ENCODE measurements around the gene MELTF. TPM values are rescaled to one million over a fixed set of nuclear protein-coding genes. Genes with fewer than 3 reads are reported as not detected.

Gene MELTF
- total and polyA plus RNA-seq, 2 donors (not counting 1 experiment from before 2014, with no cell fraction given) = 0.13 to 2.9 TPM

GRCh38 chr3:196981657-196982056 lies 48.0 kb downstream of the MELTF start:
- Mint-ChIP-seq H3K27ac (no peak overlapping the region), H3K4me1 (no peaks in the 10 kb centered on the region)
- CTCF ChIA-PET = no interaction called here

GRCh38 chr3:196979545-196979944 lies 50.1 kb downstream of the MELTF start:
- Histone ChIP-seq H2AFZ (ENCODE audit: insufficient read depth, low read depth, low read length, poor library complexity, severe bottlenecking) (no peak overlapping the region), H3K79me2 (ENCODE audit: control insufficient read depth, insufficient read depth, low read length) (no peaks in the 10 kb centered on the region), H4K20me1 (ENCODE audit: control insufficient read depth, insufficient read depth, low read length, poor library complexity, severe bottlenecking) (no peaks in the 10 kb centered on the region), H3K9me3 (ENCODE audit: control extremely low read depth in 1 of 3, control insufficient read depth in 2 of 3, insufficient read depth in 1 of 3, low read length in 2 of 3) (peaks cover 1 to 6% (median 5%) of the 10 kb centered on the region in 3 donors), H3K4me2 (replicated peaks; ENCODE audit: low read depth, low read length, poor library complexity, severe bottlenecking) (no peak overlapping the region), H3K27me3 (replicated peaks in 1 of 4; ENCODE audit: control extremely low read depth in 1 of 4, control insufficient read depth in 3 of 4, insufficient read depth in 4 of 4, low read length in 3 of 4) (peaks cover 0 to 4% (median 0%) of the 10 kb centered on the region in 4 experiments), H3K27ac (ENCODE audit: low read length in 2 of 2) (no peak overlapping the region), H3K4me1 (ENCODE audit: control insufficient read depth in 2 of 2, insufficient read depth in 2 of 2, low read length in 2 of 2) (peaks cover 0 to 6% of the 10 kb centered on the region in 2 donors), H3K4me3 (ENCODE audit: control extremely low read depth in 1 of 5, extremely low read depth in 1 of 5, insufficient read depth in 1 of 5, low read depth in 2 of 5, low read length in 4 of 5) (no peak overlapping the region), H3K9ac (ENCODE audit: low read length) (no peak overlapping the region), H3K36me3 (replicated peaks in 1 of 2; ENCODE audit: control extremely low read depth in 1 of 2, control insufficient read depth in 1 of 2, extremely low read depth in 1 of 2, insufficient read depth in 2 of 2, low read length in 1 of 2) (no peaks in the 10 kb centered on the region)
- CTCF ChIA-PET = interaction anchor here (0.6 to 2.8 kb wide), 5 partner anchors 9 to 208 kb away, joined by 3 to 23 read pairs (median 3); no protein-coding TSS in a partner anchor
- intact Hi-C loops (cut with micrococcal nuclease) = loop anchor here (2.0 kb wide), 1 partner anchor 23 kb away; no protein-coding TSS in a partner anchor
- peaks cover 6% of the 10 kb centered on the region for H3K9me3 Mint-ChIP-seq (ENCODE audit: insufficient read depth)
- H3K4me1 Mint-ChIP-seq = no peaks in the 10 kb centered on the region
- no peak overlapping the region for H3K4me3 Mint-ChIP-seq
- no peak for TF ChIP-seq EZH2 (IDR thresholded peaks at IDR 0.05; ENCODE audit: borderline replicate concordance, insufficient read depth, low read depth, low read length, poor library complexity, severe bottlenecking)
- no peak for TF ChIP-seq CTCF (IDR thresholded peaks at IDR 0.05)
- WGBS (ENCODE audit: insufficient coverage) = 90% methylated on average over 9 of the region's 10 CpGs
- POLR2A ChIA-PET = no interaction called here
- H3K27ac Mint-ChIP-seq = no peak overlapping the region
- DNase-seq (no peak), ATAC-seq (ENCODE audit: low read depth) (no peak)
- peaks cover 38% of the 10 kb centered on the region for H3K27me3 Mint-ChIP-seq

More at GRCh38 chr3:196981657-196982056, 48.0 kb downstream of the MELTF start:
- Histone ChIP-seq H4K20me1 (ENCODE audit: control insufficient read depth, insufficient read depth, low read length, poor library complexity, severe bottlenecking) (no peaks in the 10 kb centered on the region), H3K27me3 (replicated peaks in 1 of 4; ENCODE audit: control extremely low read depth in 1 of 4, control insufficient read depth in 3 of 4, insufficient read depth in 4 of 4, low read length in 3 of 4) (peaks cover 0 to 4% (median 0%) of the 10 kb centered on the region in 4 experiments), H3K36me3 (replicated peaks in 1 of 2; ENCODE audit: control extremely low read depth in 1 of 2, control insufficient read depth in 1 of 2, extremely low read depth in 1 of 2, insufficient read depth in 2 of 2, low read length in 1 of 2) (no peaks in the 10 kb centered on the region), H3K4me2 (replicated peaks; ENCODE audit: low read depth, low read length, poor library complexity, severe bottlenecking) (no peak overlapping the region), H3K4me1 (ENCODE audit: control insufficient read depth in 2 of 2, insufficient read depth in 2 of 2, low read length in 2 of 2) (peaks cover 0 to 6% of the 10 kb centered on the region in 2 donors), H3K9ac (ENCODE audit: low read length) (no peak overlapping the region), H3K9me3 (ENCODE audit: control extremely low read depth in 1 of 3, control insufficient read depth in 2 of 3, insufficient read depth in 1 of 3, low read length in 2 of 3) (peaks cover 1 to 6% (median 5%) of the 10 kb centered on the region in 3 donors), H3K4me3 (ENCODE audit: control extremely low read depth in 1 of 5, extremely low read depth in 1 of 5, insufficient read depth in 1 of 5, low read depth in 2 of 5, low read length in 4 of 5) (no peak overlapping the region), H2AFZ (ENCODE audit: insufficient read depth, low read depth, low read length, poor library complexity, severe bottlenecking) (no peak overlapping the region), H3K79me2 (ENCODE audit: control insufficient read depth, insufficient read depth, low read length) (no peaks in the 10 kb centered on the region), H3K27ac (ENCODE audit: low read length in 2 of 2) (no peak overlapping the region)
- TF ChIP-seq EZH2 (IDR thresholded peaks at IDR 0.05; ENCODE audit: borderline replicate concordance, insufficient read depth, low read depth, low read length, poor library complexity, severe bottlenecking) = no peak
- TF ChIP-seq CTCF (IDR thresholded peaks at IDR 0.05) = no peak
- ATAC-seq (ENCODE audit: low read depth) (no peak), DNase-seq (no peak)
- Mint-ChIP-seq H3K4me3 (no peak overlapping the region), H3K27me3 (peaks cover 34% of the 10 kb centered on the region), H3K9me3 (ENCODE audit: insufficient read depth) (peaks cover 6% of the 10 kb centered on the region)
- intact Hi-C loops (cut with micrococcal nuclease) = no loop called here
- WGBS (ENCODE audit: insufficient coverage) = 84% methylated on average over 13 of the region's 13 CpGs
- POLR2A ChIA-PET = no interaction called here
